Astrocyte of the hippocampus (primary cell): ENCODE results near the gene SPRED1.

Experiments
- DNase-seq: peaks from one replicate; pipeline ENCODE4 v3.0.0; 2011; ENCODE audit warnings: low read depth, low spot score

Gene SPRED1

DNA sequence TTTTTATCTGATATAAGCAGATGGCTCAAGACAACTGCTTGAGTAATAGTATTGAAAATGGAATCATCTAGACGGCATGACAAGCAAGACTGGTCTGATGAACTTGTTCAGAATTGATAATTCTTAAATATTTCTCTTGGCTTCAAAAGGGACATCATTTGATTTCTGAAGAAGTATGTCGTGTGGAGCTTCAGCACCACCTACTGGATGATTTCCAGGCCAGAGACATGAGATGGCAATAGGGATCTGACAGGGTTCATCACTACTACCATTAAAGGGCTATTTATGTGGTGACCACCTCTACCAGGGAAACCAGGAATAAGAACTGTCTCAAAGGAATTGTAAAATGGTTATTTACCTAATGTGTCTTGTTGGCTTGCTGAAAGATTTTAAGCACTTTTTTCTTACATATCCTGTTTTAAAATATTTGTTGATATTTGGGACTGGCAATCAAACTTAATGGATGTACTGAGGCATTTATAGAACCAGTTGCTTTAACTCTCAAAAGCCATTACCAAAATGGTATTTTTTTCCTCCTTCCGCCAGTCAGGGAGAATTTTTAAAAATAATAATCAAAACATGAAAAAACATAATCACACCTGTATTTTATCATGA is 101.8 kb downstream of the SPRED1 start:
- DNase-seq, result peak; percentile 78

DNA sequence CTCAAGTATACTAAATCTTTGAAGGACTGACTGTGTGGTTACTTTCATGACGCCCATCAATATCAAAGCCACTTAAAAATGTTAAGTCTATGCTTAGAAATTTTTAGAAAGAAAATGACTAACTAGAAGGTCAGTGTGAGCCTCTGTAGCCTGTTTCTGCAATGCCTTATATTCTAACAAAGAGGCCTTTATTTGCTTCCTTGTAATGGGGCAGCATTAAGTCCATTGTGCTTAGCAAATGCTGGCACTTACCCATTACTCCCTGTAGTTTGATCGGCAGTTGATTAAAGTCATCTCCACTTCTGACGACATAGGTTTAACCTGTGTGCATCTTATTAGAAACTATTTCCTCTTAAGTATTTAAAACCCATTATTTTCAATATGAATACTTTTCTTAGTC is 109.7 kb downstream of the SPRED1 start:
- no peak for DNase-seq

DNA sequence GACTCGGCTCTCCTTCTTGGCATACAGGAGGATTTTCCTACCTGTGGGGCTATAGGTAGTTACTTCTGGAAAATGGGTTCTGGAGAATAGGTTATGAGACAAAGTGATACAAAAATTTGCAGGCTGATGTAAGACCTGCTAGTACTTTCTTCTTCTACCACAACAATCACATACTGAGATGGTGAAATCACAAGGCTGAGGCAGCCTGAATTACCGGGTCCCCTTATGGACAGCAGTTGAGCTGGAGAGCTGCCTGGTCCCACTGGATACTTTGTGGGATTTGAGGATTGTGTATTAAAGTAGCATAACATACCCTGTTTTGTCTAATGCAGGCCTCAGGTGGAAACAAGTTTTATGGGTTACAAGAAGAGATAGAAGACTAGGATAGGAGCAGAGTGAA is 114.8 kb downstream of the SPRED1 start:
- peak; percentile 62 for DNase-seq

DNA sequence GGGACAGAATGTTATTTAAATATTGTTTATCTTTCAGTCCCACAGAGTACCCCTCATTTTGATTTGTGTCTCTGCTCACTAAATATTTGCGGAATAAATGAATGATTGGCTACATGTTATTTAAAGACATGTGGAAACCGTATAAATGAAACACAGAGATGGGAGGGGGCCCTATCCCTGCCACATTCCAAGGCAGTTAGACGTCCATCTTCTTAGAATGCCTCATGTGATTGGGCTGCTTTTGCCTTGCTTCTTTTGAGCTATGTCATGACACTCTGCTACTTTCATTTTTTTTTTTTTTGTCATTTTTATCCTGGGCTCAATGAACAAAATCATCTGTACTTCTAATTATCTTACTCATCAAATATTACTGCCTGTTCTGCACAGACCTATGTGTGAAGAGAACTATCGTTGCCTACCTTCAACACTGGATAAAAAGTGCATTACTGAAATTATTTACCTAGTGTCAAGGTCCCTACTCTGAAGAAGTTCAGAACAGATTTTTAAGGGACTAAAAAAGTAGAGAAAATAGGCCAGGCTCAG is 117.4 kb downstream of the SPRED1 start:
- no peak for DNase-seq

DNA sequence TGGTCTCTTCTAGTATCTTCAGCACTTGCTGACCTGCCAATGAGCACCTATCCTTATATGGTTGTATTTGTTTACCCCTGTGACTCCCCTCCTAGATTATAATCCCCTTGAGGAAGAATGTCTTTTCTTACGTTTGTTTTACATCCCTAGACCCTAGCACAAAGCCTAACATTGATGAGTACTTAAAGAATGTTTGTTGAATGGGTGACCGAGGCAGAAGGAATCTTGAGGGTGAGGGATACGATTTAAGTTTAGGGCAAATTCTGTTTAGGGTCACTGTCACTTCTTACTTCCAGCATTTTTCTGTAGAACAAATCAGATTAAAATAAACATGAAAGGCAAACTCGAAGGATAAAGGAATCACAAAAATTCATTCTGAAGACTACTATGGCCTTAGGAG is 120.4 kb downstream of the SPRED1 start:
- DNase-seq, result no peak

DNA sequence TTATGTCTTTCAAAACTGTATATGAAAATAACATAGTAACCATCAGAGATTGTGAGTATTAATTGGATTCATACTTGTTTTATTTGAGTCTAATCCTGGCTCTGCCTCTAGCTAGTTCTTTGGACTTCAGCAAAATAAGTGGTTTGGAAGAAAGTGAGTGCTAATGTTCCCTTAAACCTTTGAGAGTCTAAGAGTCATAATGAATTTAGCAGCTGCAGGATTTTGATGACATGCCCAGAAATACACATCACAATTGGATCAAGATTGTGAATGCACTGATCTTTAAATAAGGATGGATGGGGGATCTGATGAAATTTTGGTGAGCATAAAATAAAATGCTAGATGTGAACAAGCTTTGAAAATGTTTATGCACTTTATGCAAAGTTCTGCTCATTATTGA is 121.4 kb downstream of the SPRED1 start:
- no peak for DNase-seq

DNA sequence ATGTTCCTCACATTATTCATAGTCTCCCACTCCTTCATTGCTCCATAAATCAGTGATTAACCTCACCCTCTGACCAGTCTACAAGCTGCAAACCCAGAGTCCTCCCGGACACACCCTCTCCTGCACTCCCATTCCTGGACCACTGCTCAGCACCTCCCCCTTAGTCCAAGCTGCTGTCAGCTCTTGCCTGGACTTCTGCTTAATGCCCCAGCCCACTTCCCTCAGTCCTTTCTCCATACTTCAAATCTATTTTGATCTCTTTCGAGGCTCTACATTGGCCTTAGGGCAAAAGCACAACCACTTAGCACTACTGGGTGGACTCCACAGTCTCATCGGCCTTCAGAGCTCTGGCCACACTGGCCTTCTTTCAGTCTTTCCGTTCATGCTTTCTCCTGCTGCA is 121.9 kb downstream of the SPRED1 start:
- DNase-seq, result no peak

DNA sequence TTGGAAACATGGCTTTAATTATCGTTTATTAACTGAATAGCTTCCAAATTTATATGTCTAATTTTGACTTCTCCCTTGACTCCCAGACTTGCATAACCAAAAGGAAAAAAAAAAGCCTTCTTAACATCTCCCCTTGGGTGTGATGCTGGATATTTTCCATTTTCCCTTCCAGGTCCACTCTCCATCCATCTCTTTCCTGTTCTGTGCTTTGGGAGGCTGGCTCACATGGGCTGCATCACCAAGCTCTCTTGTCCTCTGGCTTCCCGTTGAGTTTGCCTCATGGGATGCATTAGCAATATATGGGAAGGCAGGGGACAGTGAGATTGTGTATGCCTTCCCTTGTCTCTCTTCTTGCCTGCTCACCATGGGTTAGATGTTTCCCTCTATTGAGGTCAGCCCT is 123.4 kb downstream of the SPRED1 start:
- DNase-seq, result no peak

DNA sequence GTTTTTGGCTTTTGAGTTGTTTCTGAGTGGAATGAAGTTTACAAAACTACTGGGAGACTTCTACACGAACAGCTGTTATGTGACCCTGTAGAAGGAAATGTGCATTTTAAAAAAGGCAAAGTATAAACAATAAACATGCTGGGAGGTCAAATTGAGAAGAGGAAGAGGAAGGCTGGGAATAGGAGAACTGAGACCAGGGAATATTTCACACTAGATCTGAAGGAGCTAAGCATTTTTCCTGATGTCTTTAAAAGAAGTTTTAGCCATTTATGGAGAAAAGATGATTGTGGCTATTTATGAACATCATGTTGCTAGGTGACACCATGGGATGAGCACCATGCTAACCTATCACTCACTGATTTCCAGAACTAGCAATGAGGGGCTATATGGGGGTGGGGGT is 125.0 kb downstream of the SPRED1 start:
- no peak for DNase-seq

DNA sequence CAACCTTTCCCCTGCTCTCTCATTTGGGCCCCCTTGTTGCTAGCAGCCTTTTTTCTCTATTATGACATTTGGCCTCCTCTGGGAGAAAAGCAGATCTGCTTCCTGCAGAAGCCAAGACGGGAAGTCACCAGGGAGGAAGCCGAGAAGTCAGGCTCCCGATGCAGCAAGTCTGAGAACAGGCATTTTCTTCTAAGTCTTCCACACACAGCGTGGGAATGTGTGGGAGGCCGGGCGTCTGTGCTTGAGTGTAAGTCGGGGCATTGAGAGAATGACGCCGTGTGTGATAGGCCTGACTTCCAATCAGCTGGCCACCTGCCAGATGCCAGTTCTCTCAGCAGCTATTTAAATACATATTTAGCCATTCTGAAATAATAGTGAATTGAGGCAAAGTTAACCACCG is 125.5 kb downstream of the SPRED1 start:
- no peak for DNase-seq

DNA sequence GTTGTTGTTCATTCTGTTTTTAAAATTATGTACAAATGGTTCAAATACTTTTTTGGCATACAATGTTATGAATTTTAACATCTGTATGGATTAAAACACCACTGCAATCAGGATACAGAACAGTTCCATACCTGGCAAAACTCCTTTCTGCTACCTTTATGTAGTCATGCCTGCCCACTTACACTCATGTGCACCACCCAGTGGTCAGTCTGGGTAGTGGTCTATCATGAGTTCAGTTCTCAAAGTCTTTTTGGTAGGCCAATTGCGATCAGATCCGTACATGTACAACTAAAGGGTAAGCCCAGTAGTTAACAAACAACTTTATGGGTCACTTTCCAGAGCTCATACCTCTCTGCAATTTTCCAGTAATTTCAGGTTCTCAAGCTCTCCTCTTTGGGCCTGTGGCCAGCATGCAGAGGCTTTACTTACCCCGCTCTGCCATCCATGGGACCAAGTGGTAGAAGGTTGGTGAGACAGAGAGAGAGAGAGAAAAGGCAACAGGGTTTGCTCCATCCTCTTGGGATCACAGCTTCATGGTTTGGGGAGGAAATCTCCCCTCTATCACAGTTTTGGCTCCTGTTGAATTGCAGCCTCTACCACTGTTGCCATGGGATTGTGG is 137.4 kb downstream of the SPRED1 start:
- DNase-seq, result peak; percentile 60

DNA sequence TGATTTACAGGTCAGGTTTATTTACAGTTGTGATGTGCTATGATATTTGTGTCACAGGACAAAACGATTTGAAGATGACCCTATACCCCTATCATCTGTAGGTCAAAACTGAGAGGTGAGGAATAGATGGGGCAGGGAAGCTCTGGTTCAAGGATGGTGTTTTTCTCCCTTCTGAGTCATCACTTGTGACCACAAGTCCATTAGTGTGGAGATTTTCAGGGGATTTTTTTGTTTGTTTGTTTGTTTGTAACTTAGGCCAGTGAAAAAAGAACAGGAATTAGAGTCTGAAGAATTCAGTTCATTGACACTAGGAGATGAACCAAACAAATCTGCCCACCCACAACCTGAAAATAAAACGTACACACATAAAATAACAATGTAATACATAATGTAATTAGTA is 138.6 kb downstream of the SPRED1 start:
- peak; percentile 43 for DNase-seq

DNA sequence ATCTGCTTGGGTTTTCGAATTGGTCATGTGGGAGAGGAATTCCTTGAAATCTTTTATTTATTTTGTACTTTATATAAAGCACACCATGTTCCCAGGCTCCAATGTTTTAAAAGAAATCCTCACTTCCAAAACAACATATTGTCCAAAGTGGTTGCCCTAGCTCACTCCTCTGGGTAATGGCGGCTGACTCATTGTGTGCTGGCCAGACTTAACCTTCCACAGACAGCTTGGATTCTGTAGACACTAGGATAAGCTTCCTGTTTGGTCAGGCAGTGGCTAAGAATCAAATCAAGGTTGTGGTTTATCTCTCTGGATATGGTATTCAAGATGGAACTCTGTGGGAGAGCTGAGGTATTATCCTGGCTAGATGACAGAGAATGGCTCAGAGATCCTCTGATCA is 145.5 kb downstream of the SPRED1 start:
- DNase-seq, result peak; percentile 94

DNA sequence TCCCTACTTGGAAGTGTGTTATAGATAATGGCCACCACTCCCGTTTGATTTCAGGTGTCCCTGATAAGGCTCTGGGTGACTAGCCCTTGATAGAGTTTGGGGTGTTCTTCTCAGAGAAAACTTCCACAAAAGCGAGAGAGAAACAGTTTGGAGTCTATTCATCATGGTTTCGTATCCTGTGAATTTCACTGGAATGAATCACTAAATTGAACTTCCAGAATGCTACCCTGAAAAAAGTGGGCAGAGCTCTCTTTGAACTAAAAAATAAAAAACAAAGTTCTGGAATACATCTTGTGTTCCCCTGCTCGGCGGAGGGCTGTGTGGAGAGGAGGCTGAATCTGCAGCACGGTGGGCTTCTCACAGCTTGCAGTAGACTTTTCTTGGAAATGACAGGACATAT is 148.5 kb downstream of the SPRED1 start:
- DNase-seq, result peak; percentile 54

DNA sequence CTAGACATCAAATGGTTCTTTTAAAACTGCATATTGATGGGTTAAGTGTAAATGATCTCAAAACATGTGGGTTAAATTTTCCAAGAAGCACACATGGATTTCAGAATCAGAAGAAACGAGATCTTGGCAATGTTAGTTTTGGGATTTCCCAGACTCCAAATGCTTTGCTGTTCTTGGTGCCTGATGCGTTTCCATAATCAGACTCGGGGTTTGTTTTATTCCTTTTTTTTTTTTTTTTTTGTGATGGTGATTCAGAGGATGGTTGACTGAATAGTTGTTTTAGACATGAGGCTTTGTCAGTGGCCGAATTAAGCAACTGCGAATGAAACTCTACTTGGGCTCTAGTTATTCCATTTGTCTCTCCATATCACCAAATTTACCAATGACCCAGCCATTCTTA is 149.1 kb downstream of the SPRED1 start:
- peak; percentile 17 for DNase-seq

DNA sequence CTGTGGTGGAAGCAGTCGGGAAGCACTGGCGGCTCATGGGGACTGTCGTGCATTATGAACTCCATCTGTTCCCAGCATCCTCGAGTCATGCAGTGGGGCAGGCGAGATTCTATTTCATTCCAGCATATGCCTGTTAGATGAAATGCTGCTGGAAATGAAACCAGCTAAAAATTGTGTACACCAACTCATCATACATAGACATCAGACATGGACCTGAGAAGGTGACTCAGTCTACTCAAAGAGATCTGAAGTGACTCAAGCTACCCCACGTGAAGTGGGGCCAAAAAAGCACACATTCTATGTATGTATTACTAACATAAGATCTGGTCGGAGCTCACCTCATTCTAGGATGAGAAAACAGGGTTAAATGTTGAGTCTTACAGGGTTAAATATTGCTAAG is 153.8 kb downstream of the SPRED1 start:
- DNase-seq, result no peak
